RWPE2 (cell line): ENCODE measurements around the gene GEMIN4.

Experiments
- ATAC-seq: fragments of 200-7000 bp; cut with Tn5 transposase; 3 replicates; pipeline ENCODE4 v1.9.1; 2021; ENCODE audit warnings: low read depth
- DNase-seq: peaks from one replicate; pipeline ENCODE4 v3.0.0-alpha.2; 2020; ENCODE audit warnings: low spot score
- H3K27ac ChIP-seq: fragments of 450-650 bp; 2 replicates; pipeline ENCODE4 v1.5.1; 2017; ENCODE audit warnings: mild to moderate bottlenecking; ENCODE audit not compliant: poor library complexity, severe bottlenecking
- H3K27me3 ChIP-seq: fragments of 250-450 bp; sonication (Bioruptor Pico); 2 replicates; pipeline ENCODE4 v1.5.1; 2021; ENCODE audit warnings: mild to moderate bottlenecking, moderate library complexity; ENCODE audit not compliant: insufficient read depth, poor library complexity, severe bottlenecking
- H3K36me3 ChIP-seq: fragments of 250-450 bp; sonication (Bioruptor Pico); 2 replicates; pipeline ENCODE4 v1.5.1; 2020; ENCODE audit warnings: low read depth, mild to moderate bottlenecking, moderate library complexity
- H3K4me1 ChIP-seq: fragments of 250-450 bp; sonication (Bioruptor Pico); 2 replicates; pipeline ENCODE4 v1.5.1; 2021; ENCODE audit warnings: mild to moderate bottlenecking, moderate library complexity; ENCODE audit not compliant: insufficient read depth, poor library complexity, severe bottlenecking
- H3K4me3 ChIP-seq: fragments of 250-450 bp; sonication (Bioruptor Pico); 2 replicates; pipeline ENCODE4 v1.5.1; 2021; ENCODE audit warnings: mild to moderate bottlenecking, moderate library complexity; ENCODE audit not compliant: severe bottlenecking
- H3K9me3 ChIP-seq: fragments of 250-450 bp; sonication (Bioruptor Pico); 2 replicates; pipeline ENCODE4 v1.5.1; 2021; ENCODE audit warnings: mild to moderate bottlenecking, moderate library complexity; ENCODE audit not compliant: severe bottlenecking
- CTCF ChIP-seq: fragments of 450-650 bp; IDR thresholded peaks from one replicate; pipeline ENCODE4 v1.5.1; 2017; ENCODE audit warnings: mild to moderate bottlenecking, moderate library complexity; ENCODE audit not compliant: poor library complexity, severe bottlenecking

GEMIN4 gene

GRCh38 chr17:797236-797840, 45.3 kb upstream of the GEMIN4 start:
- Histone ChIP-seq H3K4me3 (no peak overlapping the region), H3K27me3 (no peaks in the 10 kb centered on the region), H3K4me1 (no peaks in the 10 kb centered on the region), H3K27ac (no peak overlapping the region), H3K9me3 (no peaks in the 10 kb centered on the region), H3K36me3 (peaks cover 26% of the 10 kb centered on the region)
- no peak for TF ChIP-seq CTCF
- no peak for DNase-seq
- no peak for ATAC-seq

GRCh38 chr17:796609-797008, 44.5 kb upstream of the GEMIN4 start:
- TF ChIP-seq CTCF, result no peak
- Histone ChIP-seq H3K27ac (no peak overlapping the region), H3K9me3 (no peaks in the 10 kb centered on the region), H3K27me3 (no peaks in the 10 kb centered on the region), H3K36me3 (peaks cover 27% of the 10 kb centered on the region), H3K4me1 (no peaks in the 10 kb centered on the region), H3K4me3 (no peak overlapping the region)
- DNase-seq (no peak), ATAC-seq (no peak)

GRCh38 chr17:795721-796120, 43.7 kb upstream of the GEMIN4 start:
- DNase-seq (no peak), ATAC-seq (no peak)
- Histone ChIP-seq H3K27ac (no peak overlapping the region), H3K36me3 (peaks cover 24% of the 10 kb centered on the region), H3K9me3 (no peaks in the 10 kb centered on the region), H3K27me3 (no peaks in the 10 kb centered on the region), H3K4me3 (no peak overlapping the region), H3K4me1 (no peaks in the 10 kb centered on the region)
- no peak for TF ChIP-seq CTCF

- Histone ChIP-seq H3K27me3 (no peaks in the 10 kb centered on the region), H3K4me3 (no peak overlapping the region), H3K27ac (no peak overlapping the region)
Observed at GRCh38 chr17:795276-795675, 43.2 kb upstream of the GEMIN4 start.

More at GRCh38 chr17:795276-795675, 43.2 kb upstream of the GEMIN4 start:
- peaks cover 20% of the 10 kb centered on the region for H3K36me3 ChIP-seq
- H3K9me3 ChIP-seq, result no peaks in the 10 kb centered on the region
- no peak for ATAC-seq
- no peak for TF ChIP-seq CTCF
- no peaks in the 10 kb centered on the region for H3K4me1 ChIP-seq
- no peak for DNase-seq
